ENCODE measurements around the gene CCDC158. TPM values are rescaled to one million over a fixed set of nuclear protein-coding genes. Genes with fewer than 3 reads are reported as not detected.

Gene CCDC158
- total and polyA plus RNA-seq, 2 donors from 2014 or later, result 0.24 to 1.0 TPM

DNA sequence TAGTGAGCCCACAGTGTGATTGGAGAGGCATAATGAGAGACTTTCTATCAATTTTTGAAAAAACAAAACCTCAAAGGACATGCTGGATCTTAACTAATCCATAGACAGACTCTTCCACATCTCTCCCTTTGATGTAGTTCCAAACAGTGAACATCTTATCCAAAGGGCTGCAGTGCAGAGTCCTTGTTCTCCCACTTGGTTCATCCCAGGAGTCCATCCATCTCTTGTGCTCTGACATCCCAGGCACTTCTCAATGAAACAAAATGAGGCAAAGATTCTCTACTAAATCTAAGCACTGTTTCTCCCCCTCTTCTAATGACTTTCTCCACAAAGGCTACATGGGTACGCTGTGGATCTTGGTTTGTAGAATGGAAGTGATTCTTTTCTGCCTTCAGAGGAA is 22.4 kb upstream of the CCDC158 start:
- FAIRE-seq, result no peak
- TF ChIP-seq CTCF (IDR thresholded peaks at IDR 0.05; ENCODE audit: borderline replicate concordance, extremely low read depth, insufficient read depth), result no peak
- no peak overlapping the region for H3K4me3 ChIP-seq (ENCODE audit: low read length in 3 of 3)
- no peak overlapping the region for H3K9ac ChIP-seq (ENCODE audit: low read length in 3 of 3)
- H3K4me1 ChIP-seq (ENCODE audit: control insufficient read depth in 2 of 3, insufficient read depth in 2 of 3, low read depth in 1 of 3, low read length in 3 of 3), result no peaks in the 10 kb centered on the region
- no peaks in the 10 kb centered on the region for H3K27me3 ChIP-seq (ENCODE audit: control insufficient read depth, insufficient read depth, low read length)
- no peak for DNase-seq
- no peaks in the 10 kb centered on the region for H3K36me3 ChIP-seq (ENCODE audit: control insufficient read depth in 2 of 3, insufficient read depth in 3 of 3, low read length in 3 of 3)
- H3K27ac ChIP-seq (ENCODE audit: low read depth in 2 of 2, low read length in 2 of 2), result no peak overlapping the region
- no peaks in the 10 kb centered on the region for H3K9me3 ChIP-seq (ENCODE audit: control insufficient read depth in 2 of 3, insufficient read depth in 1 of 3, low read length in 3 of 3)
- intact Hi-C loops (cut with DNase I), result no loop called here

- no peaks in the 10 kb centered on the region for H3K9me3 ChIP-seq (ENCODE audit: control insufficient read depth in 2 of 3, insufficient read depth in 1 of 3, low read length in 3 of 3)
- no peak for TF ChIP-seq CTCF (IDR thresholded peaks at IDR 0.05; ENCODE audit: borderline replicate concordance, extremely low read depth, insufficient read depth)
- no peaks in the 10 kb centered on the region for H3K36me3 ChIP-seq (ENCODE audit: control insufficient read depth in 2 of 3, insufficient read depth in 3 of 3, low read length in 3 of 3)
- DNase-seq (no peak), FAIRE-seq (no peak)
- intact Hi-C loops (cut with DNase I), result no loop called here
- no peaks in the 10 kb centered on the region for H3K27me3 ChIP-seq (ENCODE audit: control insufficient read depth, insufficient read depth, low read length)
- no peak overlapping the region for H3K27ac ChIP-seq (ENCODE audit: low read depth in 2 of 2, low read length in 2 of 2)
- no peaks in the 10 kb centered on the region for H3K4me1 ChIP-seq (ENCODE audit: control insufficient read depth in 2 of 3, insufficient read depth in 2 of 3, low read depth in 1 of 3, low read length in 3 of 3)
- H3K9ac ChIP-seq (ENCODE audit: low read length in 3 of 3), result no peak overlapping the region
- H3K4me3 ChIP-seq (ENCODE audit: low read length in 3 of 3), result no peak overlapping the region
Observed at GRCh38 chr4:76442807-76443206, 21.9 kb upstream of the CCDC158 start.

GRCh38 chr4:76441881-76442280 is 20.9 kb upstream of the CCDC158 start:
- H3K9ac ChIP-seq (ENCODE audit: low read length in 3 of 3), result no peak overlapping the region
- intact Hi-C loops (cut with DNase I), result no loop called here
- no peaks in the 10 kb centered on the region for H3K4me1 ChIP-seq (ENCODE audit: control insufficient read depth in 2 of 3, insufficient read depth in 2 of 3, low read depth in 1 of 3, low read length in 3 of 3)
- no peak for TF ChIP-seq CTCF (IDR thresholded peaks at IDR 0.05; ENCODE audit: borderline replicate concordance, extremely low read depth, insufficient read depth)
- FAIRE-seq (no peak), DNase-seq (no peak)
- H3K36me3 ChIP-seq (ENCODE audit: control insufficient read depth in 2 of 3, insufficient read depth in 3 of 3, low read length in 3 of 3), result no peaks in the 10 kb centered on the region
- H3K9me3 ChIP-seq (ENCODE audit: control insufficient read depth in 2 of 3, insufficient read depth in 1 of 3, low read length in 3 of 3), result no peaks in the 10 kb centered on the region
- H3K4me3 ChIP-seq (ENCODE audit: low read length in 3 of 3), result no peak overlapping the region
- no peak overlapping the region for H3K27ac ChIP-seq (ENCODE audit: low read depth in 2 of 2, low read length in 2 of 2)
- no peaks in the 10 kb centered on the region for H3K27me3 ChIP-seq (ENCODE audit: control insufficient read depth, insufficient read depth, low read length)

- Histone ChIP-seq H3K9ac (ENCODE audit: low read length in 3 of 3) (no peak overlapping the region), H3K9me3 (ENCODE audit: control insufficient read depth in 2 of 3, insufficient read depth in 1 of 3, low read length in 3 of 3) (no peaks in the 10 kb centered on the region), H3K36me3 (ENCODE audit: control insufficient read depth in 2 of 3, insufficient read depth in 3 of 3, low read length in 3 of 3) (no peaks in the 10 kb centered on the region), H3K4me1 (ENCODE audit: control insufficient read depth in 2 of 3, insufficient read depth in 2 of 3, low read depth in 1 of 3, low read length in 3 of 3) (no peaks in the 10 kb centered on the region), H3K27me3 (ENCODE audit: control insufficient read depth, insufficient read depth, low read length) (no peaks in the 10 kb centered on the region), H3K4me3 (ENCODE audit: low read length in 3 of 3) (no peak overlapping the region), H3K27ac (ENCODE audit: low read depth in 2 of 2, low read length in 2 of 2) (no peak overlapping the region)
- no peak for DNase-seq
- intact Hi-C loops (cut with DNase I), result no loop called here
- FAIRE-seq, result no peak
- no peak for TF ChIP-seq CTCF (IDR thresholded peaks at IDR 0.05; ENCODE audit: borderline replicate concordance, extremely low read depth, insufficient read depth)
Observed at GRCh38 chr4:76439491-76439890, 18.6 kb upstream of the CCDC158 start.

Measured in kidney (tissue), 14 donors.